Measurements from ENCODE around the gene SEMA5B. TPM values are rescaled to one million over a fixed set of nuclear protein-coding genes. Genes with fewer than 3 reads are reported as not detected.

The SEMA5B gene
- total RNA-seq, 2 experiments from 2014 or later = 0.13 to 2.3 TPM

- no peak overlapping the region for H2AFZ ChIP-seq (ENCODE audit: low read length)
- no peaks in the 10 kb centered on the region for H4K20me1 ChIP-seq (ENCODE audit: insufficient read depth, low read length)
- CTCF ChIA-PET (ENCODE audit: unreplicated experiment) = no interaction called here
- DNase-seq (ENCODE audit: low spot score) = no peak
- POLR2A ChIA-PET = no interaction called here
- no peak overlapping the region for H3K4me3 ChIP-seq (ENCODE audit: low read depth, low read length, poor library complexity, severe bottlenecking)
- H3K4me1 ChIP-seq (ENCODE audit: insufficient read depth, low read length, poor library complexity, severe bottlenecking) = no peaks in the 10 kb centered on the region
- H3K9me2 ChIP-seq (ENCODE audit: insufficient read depth, low read length) = no peaks in the 10 kb centered on the region
- BruUV-seq (replicated peaks) = no TSS peak
- H3K4me2 ChIP-seq (ENCODE audit: low read length) = no peak overlapping the region
- no peaks in the 10 kb centered on the region for H3K9me3 ChIP-seq (ENCODE audit: low read length)
- H3K36me3 ChIP-seq (ENCODE audit: insufficient read depth, low read length) = no peaks in the 10 kb centered on the region
- intact Hi-C loops (cut with micrococcal nuclease; ENCODE audit: unreplicated experiment) = no loop called here
- no peak overlapping the region for H3K27ac ChIP-seq (ENCODE audit: low read depth, low read length, poor library complexity, severe bottlenecking)
- no peak for TF ChIP-seq CTCF (conservative IDR thresholded peaks at IDR 0.05; ENCODE audit: low read length)
- no peak for TF ChIP-seq EZH2phosphoT487 (IDR thresholded peaks at IDR 0.05; ENCODE audit: borderline replicate concordance, low read depth, low read length)
- H3K79me2 ChIP-seq (ENCODE audit: insufficient read depth, low read depth, low read length) = no peaks in the 10 kb centered on the region
These were observed 101.2 kb downstream of the SEMA5B start for GRCh38 chr3:122926322-122926721.

GRCh38 chr3:122925756-122926155 is 101.8 kb downstream of the SEMA5B start:
- H3K27ac ChIP-seq (ENCODE audit: low read depth, low read length, poor library complexity, severe bottlenecking) = no peak overlapping the region
- TF ChIP-seq CTCF (conservative IDR thresholded peaks at IDR 0.05; ENCODE audit: low read length) = no peak
- TF ChIP-seq EZH2phosphoT487 (IDR thresholded peaks at IDR 0.05; ENCODE audit: borderline replicate concordance, low read depth, low read length) = no peak
- H3K9me3 ChIP-seq (ENCODE audit: low read length) = no peaks in the 10 kb centered on the region
- H3K9me2 ChIP-seq (ENCODE audit: insufficient read depth, low read length) = no peaks in the 10 kb centered on the region
- ChIA-PET POLR2A (no interaction called here), CTCF (ENCODE audit: unreplicated experiment) (interaction anchor here (0.6 kb wide), 1 partner anchor 620 kb away, joined by 4 read pairs; no protein-coding TSS in a partner anchor)
- no peak overlapping the region for H3K4me3 ChIP-seq (ENCODE audit: low read depth, low read length, poor library complexity, severe bottlenecking)
- H3K4me1 ChIP-seq (ENCODE audit: insufficient read depth, low read length, poor library complexity, severe bottlenecking) = no peaks in the 10 kb centered on the region
- no peak for DNase-seq (ENCODE audit: low spot score)
- intact Hi-C loops (cut with micrococcal nuclease; ENCODE audit: unreplicated experiment) = no loop called here
- BruUV-seq (replicated peaks) = no TSS peak
- H3K79me2 ChIP-seq (ENCODE audit: insufficient read depth, low read depth, low read length) = no peaks in the 10 kb centered on the region
- H2AFZ ChIP-seq (ENCODE audit: low read length) = no peak overlapping the region
- no peak overlapping the region for H3K4me2 ChIP-seq (ENCODE audit: low read length)
- no peaks in the 10 kb centered on the region for H3K36me3 ChIP-seq (ENCODE audit: insufficient read depth, low read length)
- H4K20me1 ChIP-seq (ENCODE audit: insufficient read depth, low read length) = no peaks in the 10 kb centered on the region

- Histone ChIP-seq H3K27ac (ENCODE audit: low read depth, low read length, poor library complexity, severe bottlenecking) (no peak overlapping the region), H4K20me1 (ENCODE audit: insufficient read depth, low read length) (no peaks in the 10 kb centered on the region), H3K9me3 (ENCODE audit: low read length) (no peaks in the 10 kb centered on the region), H3K9me2 (ENCODE audit: insufficient read depth, low read length) (no peaks in the 10 kb centered on the region), H3K4me3 (ENCODE audit: low read depth, low read length, poor library complexity, severe bottlenecking) (no peak overlapping the region), H3K36me3 (ENCODE audit: insufficient read depth, low read length) (no peaks in the 10 kb centered on the region), H3K4me2 (ENCODE audit: low read length) (no peak overlapping the region), H2AFZ (ENCODE audit: low read length) (no peak overlapping the region), H3K4me1 (ENCODE audit: insufficient read depth, low read length, poor library complexity, severe bottlenecking) (no peaks in the 10 kb centered on the region), H3K79me2 (ENCODE audit: insufficient read depth, low read depth, low read length) (no peaks in the 10 kb centered on the region)
- CTCF ChIA-PET (ENCODE audit: unreplicated experiment) = no interaction called here
- intact Hi-C loops (cut with micrococcal nuclease; ENCODE audit: unreplicated experiment) = no loop called here
- no peak for TF ChIP-seq EZH2phosphoT487 (IDR thresholded peaks at IDR 0.05; ENCODE audit: borderline replicate concordance, low read depth, low read length)
- no TSS peak for BruUV-seq (replicated peaks)
- POLR2A ChIA-PET = no interaction called here
- no peak for DNase-seq (ENCODE audit: low spot score)
These were observed 103.5 kb downstream of the SEMA5B start for GRCh38 chr3:122924056-122924455.
